HepG2 (cell line): ENCODE measurements around the gene DCPS. TPM values are rescaled to one million over a fixed set of nuclear protein-coding genes. Genes with fewer than 3 reads are reported as not detected.

Source experiments
- AGO2 ChIP-seq: fragments of 200-400 bp; formaldehyde crosslinking; optimal IDR thresholded peaks from 2 replicates; pipeline ENCODE3; 2017; ENCODE audit warnings: mild to moderate bottlenecking, low read depth, low read length, moderate library complexity
- ERF ChIP-seq: IDR thresholded peaks from 2 replicates; pipeline ENCODE4 v1.6.1; 2018; ENCODE audit warnings: missing biosample characterization, missing genetic modification reagents
- HNF4A ChIP-seq: sonication (generic); formaldehyde crosslinking; IDR thresholded peaks from 2 replicates; pipeline ENCODE4 v1.4.0; 2020; ENCODE audit warnings: missing genetic modification reagents
- HNRNPK ChIP-seq: fragments of 200-400 bp; formaldehyde crosslinking; IDR thresholded peaks from 2 replicates; pipeline ENCODE4 v1.6.1; 2018; ENCODE audit warnings: low read length, low read depth, moderate library complexity, mild to moderate bottlenecking; ENCODE audit not compliant: poor library complexity, severe bottlenecking
- JUND ChIP-seq: sonication (generic); formaldehyde crosslinking; IDR thresholded peaks from 2 replicates; pipeline ENCODE4 v1.8.0; 2022; ENCODE audit warnings: mild to moderate bottlenecking, missing genetic modification reagents
- KLF15 ChIP-seq: sonication (generic); formaldehyde crosslinking; IDR thresholded peaks from 2 replicates; pipeline ENCODE4 v1.8.1; 2023; ENCODE audit warnings: borderline replicate concordance, mild to moderate bottlenecking, inconsistent platforms, missing genetic modification reagents, mixed read lengths
- NR2F2 ChIP-seq: IDR thresholded peaks from 2 replicates; pipeline ENCODE4 v1.6.1; 2012; ENCODE audit warnings: low read depth, inconsistent platforms, borderline replicate concordance
- PLRG1 ChIP-seq: fragments of 450-650 bp; conservative IDR thresholded peaks from 2 replicates; pipeline ENCODE4 v1.6.1; 2016
- RARA ChIP-seq: IDR thresholded peaks from 2 replicates; pipeline ENCODE4 v1.6.1; 2016; ENCODE audit warnings: missing genetic modification reagents, missing compliant biosample characterization
- TAF15 ChIP-seq: fragments of 200-400 bp; formaldehyde crosslinking; IDR thresholded peaks from one replicate; pipeline ENCODE4 v1.6.1; 2018; ENCODE audit warnings: mild to moderate bottlenecking, low read depth, low read length; ENCODE audit not compliant: poor library complexity, severe bottlenecking
- ZNF101 ChIP-seq: sonication (generic); formaldehyde crosslinking; IDR thresholded peaks from 2 replicates; pipeline ENCODE4 v1.4.0; 2020; ENCODE audit warnings: mild to moderate bottlenecking, low read depth, missing genetic modification reagents, borderline replicate concordance
- ZNF292 ChIP-seq: sonication (generic); formaldehyde crosslinking; IDR thresholded peaks from 2 replicates; pipeline ENCODE4 v1.8.1; 2022; ENCODE audit warnings: mild to moderate bottlenecking, low read depth, missing genetic modification reagents, borderline replicate concordance
- polyA plus RNA-seq, 8 experiments: library from polyadenylated mRNA; depleted of rRNA in 3 of 8; stranded (reverse) in 7 of 8; unstranded in 1 of 8; fragments of >200 nt; fragmentation: Illumina TruSeq in 4 of 8; extraction: Trizol in 4 of 8; gene quantifications; 2 replicates each; pipeline versions ENCODE4 v1.2.1 to v1.2.3, GENCODE V29; 2011 to 2016; ENCODE audit warnings: low read depth in 4 of 8, missing spikeins in 1 of 8, mixed read lengths in 1 of 8; ENCODE audit not compliant: insufficient read depth in 1 of 8
- total RNA-seq, 5 experiments: library from RNA; depleted of rRNA; stranded (reverse); fragments of >200 nt; fragmentation: Illumina TruSeq; extraction: Trizol; gene quantifications; 2 replicates each; pipeline ENCODE4 v1.2.3, GENCODE V29; 2016; ENCODE audit warnings: low read depth in 1 of 5
- TF ChIP-seq, protein P1 (sequence below): sonication (generic); formaldehyde crosslinking; IDR thresholded peaks from 2 replicates; pipeline ENCODE4 v1.5.0; 2020; ENCODE audit warnings: mild to moderate bottlenecking, missing genetic modification reagents, borderline replicate concordance
- TF ChIP-seq, protein P2 (sequence below): sonication (generic); formaldehyde crosslinking; IDR thresholded peaks from 2 replicates; pipeline ENCODE4 v1.4.0; 2020; ENCODE audit warnings: missing genetic modification reagents
- TF ChIP-seq, protein P3 (sequence below): sonication (generic); formaldehyde crosslinking; IDR thresholded peaks from 2 replicates; pipeline ENCODE4 v1.5.1; 2020; ENCODE audit warnings: missing genetic modification reagents, mild to moderate bottlenecking, borderline replicate concordance

Gene DCPS
- total and polyA plus RNA-seq, 2 of the 13 experiments (the other 11 are each of a cell fraction or from before 2014, with no cell fraction given), result 21.9 to 22.5 TPM

DNA sequence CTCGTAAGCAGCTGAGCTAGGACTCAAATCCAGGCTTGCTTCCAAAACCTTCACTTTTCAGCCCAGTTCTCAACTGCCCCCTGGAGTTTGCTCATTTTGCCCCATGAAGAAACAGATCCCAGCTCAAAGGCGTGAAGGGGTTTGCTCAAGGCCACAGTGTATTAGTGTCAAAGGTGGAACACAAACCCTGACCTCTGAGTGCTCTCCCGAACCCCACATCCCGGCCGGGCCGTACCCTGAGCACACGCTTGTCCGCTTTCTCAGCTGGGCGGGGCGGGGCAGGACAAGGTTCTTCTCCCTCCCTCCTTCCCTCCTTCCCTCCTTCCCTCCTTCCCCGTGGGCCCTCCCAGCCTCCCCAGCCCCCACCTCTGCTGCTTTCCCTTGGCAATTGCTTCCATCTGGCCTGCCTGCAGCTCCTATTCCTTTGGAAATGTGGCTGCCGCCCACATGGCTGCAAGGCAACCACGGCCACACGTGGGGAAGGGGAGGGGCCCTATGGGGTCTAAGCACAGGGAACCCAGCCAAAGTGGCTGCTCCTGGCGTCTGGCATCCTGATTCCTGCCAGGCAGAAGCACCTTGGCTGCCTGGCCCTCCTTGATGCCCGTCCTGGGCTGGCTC lies 55.7 kb downstream of the DCPS start (continued):
- TF ChIP-seq, protein P1, sequence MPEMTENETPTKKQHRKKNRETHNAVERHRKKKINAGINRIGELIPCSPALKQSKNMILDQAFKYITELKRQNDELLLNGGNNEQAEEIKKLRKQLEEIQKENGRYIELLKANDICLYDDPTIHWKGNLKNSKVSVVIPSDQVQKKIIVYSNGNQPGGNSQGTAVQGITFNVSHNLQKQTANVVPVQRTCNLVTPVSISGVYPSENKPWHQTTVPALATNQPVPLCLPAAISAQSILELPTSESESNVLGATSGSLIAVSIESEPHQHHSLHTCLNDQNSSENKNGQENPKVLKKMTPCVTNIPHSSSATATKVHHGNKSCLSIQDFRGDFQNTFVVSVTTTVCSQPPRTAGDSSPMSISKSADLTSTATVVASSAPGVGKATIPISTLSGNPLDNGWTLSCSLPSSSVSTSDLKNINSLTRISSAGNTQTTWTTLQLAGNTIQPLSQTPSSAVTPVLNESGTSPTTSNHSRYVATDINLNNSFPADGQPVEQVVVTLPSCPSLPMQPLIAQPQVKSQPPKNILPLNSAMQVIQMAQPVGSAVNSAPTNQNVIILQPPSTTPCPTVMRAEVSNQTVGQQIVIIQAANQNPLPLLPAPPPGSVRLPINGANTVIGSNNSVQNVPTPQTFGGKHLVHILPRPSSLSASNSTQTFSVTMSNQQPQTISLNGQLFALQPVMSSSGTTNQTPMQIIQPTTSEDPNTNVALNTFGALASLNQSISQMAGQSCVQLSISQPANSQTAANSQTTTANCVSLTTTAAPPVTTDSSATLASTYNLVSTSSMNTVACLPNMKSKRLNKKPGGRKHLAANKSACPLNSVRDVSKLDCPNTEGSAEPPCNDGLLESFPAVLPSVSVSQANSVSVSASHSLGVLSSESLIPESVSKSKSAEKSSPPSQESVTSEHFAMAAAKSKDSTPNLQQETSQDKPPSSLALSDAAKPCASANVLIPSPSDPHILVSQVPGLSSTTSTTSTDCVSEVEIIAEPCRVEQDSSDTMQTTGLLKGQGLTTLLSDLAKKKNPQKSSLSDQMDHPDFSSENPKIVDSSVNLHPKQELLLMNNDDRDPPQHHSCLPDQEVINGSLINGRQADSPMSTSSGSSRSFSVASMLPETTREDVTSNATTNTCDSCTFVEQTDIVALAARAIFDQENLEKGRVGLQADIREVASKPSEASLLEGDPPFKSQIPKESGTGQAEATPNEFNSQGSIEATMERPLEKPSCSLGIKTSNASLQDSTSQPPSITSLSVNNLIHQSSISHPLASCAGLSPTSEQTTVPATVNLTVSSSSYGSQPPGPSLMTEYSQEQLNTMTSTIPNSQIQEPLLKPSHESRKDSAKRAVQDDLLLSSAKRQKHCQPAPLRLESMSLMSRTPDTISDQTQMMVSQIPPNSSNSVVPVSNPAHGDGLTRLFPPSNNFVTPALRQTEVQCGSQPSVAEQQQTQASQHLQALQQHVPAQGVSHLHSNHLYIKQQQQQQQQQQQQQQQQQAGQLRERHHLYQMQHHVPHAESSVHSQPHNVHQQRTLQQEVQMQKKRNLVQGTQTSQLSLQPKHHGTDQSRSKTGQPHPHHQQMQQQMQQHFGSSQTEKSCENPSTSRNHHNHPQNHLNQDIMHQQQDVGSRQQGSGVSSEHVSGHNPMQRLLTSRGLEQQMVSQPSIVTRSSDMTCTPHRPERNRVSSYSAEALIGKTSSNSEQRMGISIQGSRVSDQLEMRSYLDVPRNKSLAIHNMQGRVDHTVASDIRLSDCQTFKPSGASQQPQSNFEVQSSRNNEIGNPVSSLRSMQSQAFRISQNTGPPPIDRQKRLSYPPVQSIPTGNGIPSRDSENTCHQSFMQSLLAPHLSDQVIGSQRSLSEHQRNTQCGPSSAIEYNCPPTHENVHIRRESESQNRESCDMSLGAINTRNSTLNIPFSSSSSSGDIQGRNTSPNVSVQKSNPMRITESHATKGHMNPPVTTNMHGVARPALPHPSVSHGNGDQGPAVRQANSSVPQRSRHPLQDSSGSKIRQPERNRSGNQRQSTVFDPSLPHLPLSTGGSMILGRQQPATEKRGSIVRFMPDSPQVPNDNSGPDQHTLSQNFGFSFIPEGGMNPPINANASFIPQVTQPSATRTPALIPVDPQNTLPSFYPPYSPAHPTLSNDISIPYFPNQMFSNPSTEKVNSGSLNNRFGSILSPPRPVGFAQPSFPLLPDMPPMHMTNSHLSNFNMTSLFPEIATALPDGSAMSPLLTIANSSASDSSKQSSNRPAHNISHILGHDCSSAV (CRISPR knock-in tag), result no peak
- TF ChIP-seq HNRNPK (peak; percentile 24), NR2F2 (peak; percentile 45; the same call in 1 of the 2 replicates), ERF (CRISPR knock-in tag) (no peak), RARA (0 out of 2 replicates have a peak, but pooled peaks have one; percentile 6), HNF4A (CRISPR knock-in tag) (0 out of 2 replicates have a peak, but pooled peaks have one; percentile 15), AGO2 (peak; percentile 23), PLRG1 (no peak), ZNF292 (no peak), TAF15 (no peak), JUND (CRISPR knock-in tag) (no peak), KLF15 (CRISPR knock-in tag) (no peak), ZNF101 (CRISPR knock-in tag) (no peak)
- TF ChIP-seq, protein P2, sequence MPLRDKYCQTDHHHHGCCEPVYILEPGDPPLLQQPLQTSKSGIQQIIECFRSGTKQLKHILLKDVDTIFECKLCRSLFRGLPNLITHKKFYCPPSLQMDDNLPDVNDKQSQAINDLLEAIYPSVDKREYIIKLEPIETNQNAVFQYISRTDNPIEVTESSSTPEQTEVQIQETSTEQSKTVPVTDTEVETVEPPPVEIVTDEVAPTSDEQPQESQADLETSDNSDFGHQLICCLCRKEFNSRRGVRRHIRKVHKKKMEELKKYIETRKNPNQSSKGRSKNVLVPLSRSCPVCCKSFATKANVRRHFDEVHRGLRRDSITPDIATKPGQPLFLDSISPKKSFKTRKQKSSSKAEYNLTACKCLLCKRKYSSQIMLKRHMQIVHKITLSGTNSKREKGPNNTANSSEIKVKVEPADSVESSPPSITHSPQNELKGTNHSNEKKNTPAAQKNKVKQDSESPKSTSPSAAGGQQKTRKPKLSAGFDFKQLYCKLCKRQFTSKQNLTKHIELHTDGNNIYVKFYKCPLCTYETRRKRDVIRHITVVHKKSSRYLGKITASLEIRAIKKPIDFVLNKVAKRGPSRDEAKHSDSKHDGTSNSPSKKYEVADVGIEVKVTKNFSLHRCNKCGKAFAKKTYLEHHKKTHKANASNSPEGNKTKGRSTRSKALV (CRISPR knock-in tag), result no peak
- TF ChIP-seq, protein P3, sequence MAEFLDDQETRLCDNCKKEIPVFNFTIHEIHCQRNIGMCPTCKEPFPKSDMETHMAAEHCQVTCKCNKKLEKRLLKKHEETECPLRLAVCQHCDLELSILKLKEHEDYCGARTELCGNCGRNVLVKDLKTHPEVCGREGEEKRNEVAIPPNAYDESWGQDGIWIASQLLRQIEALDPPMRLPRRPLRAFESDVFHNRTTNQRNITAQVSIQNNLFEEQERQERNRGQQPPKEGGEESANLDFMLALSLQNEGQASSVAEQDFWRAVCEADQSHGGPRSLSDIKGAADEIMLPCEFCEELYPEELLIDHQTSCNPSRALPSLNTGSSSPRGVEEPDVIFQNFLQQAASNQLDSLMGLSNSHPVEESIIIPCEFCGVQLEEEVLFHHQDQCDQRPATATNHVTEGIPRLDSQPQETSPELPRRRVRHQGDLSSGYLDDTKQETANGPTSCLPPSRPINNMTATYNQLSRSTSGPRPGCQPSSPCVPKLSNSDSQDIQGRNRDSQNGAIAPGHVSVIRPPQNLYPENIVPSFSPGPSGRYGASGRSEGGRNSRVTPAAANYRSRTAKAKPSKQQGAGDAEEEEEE (CRISPR knock-in tag), result no peak
